Stimulated activated CD8-positive, alpha-beta memory T cell treated with anti-CD3 and anti-CD28 coated beads, Interleukin-15, amount 100 ng/mL, for 4 hours (primary cell): ENCODE data around the gene FYN.

Experiments used
- DNase-seq, 2 donors: peaks; one replicate each; pipeline ENCODE4 v3.0.0-alpha.2; 2020; ENCODE audit warnings: low read depth in 2 of 2

FYN gene

DNA sequence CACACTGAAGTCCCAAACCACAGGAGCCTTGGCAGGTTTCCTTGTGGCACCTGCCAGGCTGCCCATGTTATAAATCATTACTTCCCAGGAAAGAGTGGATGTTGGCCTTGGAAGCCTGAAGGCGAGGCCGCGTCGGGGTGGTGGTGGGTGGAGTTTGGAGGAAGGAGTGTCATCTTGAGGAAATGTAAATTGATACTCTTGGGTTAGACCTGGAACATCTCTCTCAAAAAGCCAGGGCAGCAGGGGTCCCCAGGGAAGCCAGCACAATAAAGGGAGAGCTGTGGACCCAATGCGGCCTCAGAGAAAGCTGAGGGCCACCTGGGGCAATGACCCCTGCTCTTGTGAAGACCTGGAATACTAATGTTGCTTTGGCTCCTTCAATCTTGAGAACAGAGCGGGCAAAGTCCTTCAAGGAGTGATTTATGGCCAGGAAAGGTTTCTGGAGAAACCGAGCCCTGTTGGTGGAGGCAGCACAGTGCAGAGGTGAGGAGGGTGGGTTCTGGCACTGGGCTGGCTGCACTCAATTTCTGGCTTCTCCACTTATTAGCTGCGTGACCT lies 241.3 kb downstream of the FYN start:
- no peak for DNase-seq

GRCh38 chr6:111631018-111631417 lies 242.2 kb downstream of the FYN start:
- no peak for DNase-seq

- no peak for DNase-seq
Measured at GRCh38 chr6:111628142-111628850, 245.0 kb downstream of the FYN start.

DNA sequence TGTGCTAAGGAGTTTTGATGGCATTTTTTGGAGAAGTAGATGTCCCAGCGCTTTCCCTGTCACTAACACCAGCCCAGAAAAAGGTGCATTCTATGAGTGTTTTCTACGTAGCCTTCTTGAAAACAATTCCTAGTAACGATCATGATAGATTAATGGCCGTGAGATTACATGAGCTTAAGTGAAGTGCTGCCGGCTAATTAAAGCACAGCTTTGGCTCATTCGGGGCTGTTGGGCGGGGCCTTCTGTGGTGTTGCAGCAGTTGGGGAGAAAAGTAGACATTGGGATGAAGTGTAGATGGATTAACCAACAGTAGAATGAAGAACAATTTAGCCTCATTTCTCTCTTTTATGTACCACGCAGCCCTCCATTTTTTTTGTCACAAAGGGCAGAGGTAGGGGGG lies 246.8 kb downstream of the FYN start:
- DNase-seq = no peak

GRCh38 chr6:111625461-111626391 lies 247.5 kb downstream of the FYN start:
- DNase-seq = no peak

DNA sequence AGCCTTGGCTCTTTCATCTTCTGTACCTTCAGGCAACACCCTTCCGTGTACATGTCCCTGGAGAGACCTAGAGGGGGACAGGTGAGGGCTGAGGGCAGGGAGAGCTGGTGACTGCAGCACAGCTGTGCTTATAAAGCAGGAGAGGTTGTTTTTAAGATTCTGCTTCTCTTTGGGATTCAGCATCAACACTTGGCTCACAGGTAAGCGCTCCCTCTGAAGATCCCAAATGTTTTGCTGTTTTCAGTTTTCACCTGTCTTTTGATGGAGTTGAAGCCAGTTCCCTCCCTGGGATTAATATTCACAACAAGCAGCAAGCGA lies 248.2 kb downstream of the FYN start:
- DNase-seq = no peak

GRCh38 chr6:111624401-111625098 lies 248.7 kb downstream of the FYN start:
- DNase-seq = no peak

DNA sequence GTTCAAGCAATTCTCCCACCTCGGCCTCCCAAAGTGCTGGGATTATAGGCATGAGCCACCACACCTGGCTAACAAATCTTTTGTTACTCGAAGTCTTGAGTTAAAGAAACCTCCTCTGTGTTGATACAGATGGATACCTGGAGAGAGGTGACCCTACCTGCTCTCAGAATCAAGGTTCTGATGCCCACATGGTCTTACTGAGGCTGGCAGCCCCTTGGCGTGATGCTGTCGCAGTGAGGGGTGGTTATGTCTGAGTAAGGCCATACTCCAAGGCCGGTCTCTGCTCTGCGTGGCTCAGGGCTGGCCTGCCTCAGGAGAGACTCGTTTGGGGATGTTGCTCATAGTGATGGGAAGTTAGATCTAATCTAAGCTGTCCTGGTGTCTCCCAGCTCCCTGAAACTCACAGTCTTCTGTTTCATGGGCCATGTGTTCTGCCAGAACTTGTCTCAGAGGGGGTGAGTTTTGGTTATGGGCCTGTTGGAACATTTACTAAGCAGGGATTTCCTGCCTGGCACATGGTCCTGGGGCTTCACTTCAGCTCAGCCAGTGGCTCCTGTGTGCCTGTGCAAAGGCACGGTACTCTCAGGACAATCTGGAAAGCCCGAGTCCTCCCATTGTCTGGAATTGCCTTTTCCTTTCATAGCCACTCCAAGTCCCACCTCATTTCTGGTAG lies 250.1 kb downstream of the FYN start:
- DNase-seq = no peak

DNA sequence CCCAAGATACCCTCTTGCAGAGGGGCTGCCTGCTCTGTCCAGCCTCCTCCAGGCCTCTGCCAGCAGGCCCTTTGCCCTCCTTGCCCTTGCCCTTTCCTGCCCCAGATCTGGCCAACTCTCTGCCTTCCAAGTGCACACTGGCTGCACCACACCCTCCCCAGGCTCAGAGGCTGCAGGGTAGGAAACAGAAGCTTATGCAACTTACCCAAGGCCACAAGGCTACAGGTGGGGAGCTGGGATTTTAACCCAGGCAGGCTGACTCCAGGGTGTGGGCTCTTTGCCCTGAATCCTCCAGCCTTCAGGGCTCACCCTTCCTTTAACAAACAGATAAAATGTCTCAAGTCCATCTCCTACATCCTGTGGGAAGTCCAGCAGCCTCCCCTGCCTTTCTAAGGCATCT lies 253.1 kb downstream of the FYN start:
- DNase-seq = no peak

GRCh38 chr6:111618407-111618806 lies 254.8 kb downstream of the FYN start:
- DNase-seq = no peak

DNA sequence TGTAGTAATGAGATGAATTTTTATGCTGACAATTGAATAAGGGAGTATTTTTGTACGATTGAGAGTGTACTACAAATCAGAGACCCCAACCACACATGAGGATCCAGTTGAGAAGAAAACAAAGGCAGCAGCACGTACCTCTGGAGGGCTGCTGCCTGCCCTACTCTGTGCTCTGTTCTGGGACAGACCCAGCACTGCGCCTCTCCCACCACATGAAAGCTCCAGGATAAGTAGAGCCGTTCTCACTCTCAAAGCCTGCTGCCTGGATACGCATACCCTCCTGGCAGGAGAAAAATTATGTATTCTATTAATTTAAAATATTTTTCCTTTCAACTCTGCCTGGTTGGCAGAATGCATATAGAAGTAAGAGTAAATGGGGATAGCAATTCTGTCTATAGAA lies 256.1 kb downstream of the FYN start:
- DNase-seq = no peak

GRCh38 chr6:111615916-111616612 lies 257.2 kb downstream of the FYN start:
- DNase-seq = no peak

- no peak for DNase-seq
Measured at GRCh38 chr6:111614833-111615582, 258.2 kb downstream of the FYN start.

GRCh38 chr6:111612379-111612778 lies 260.9 kb downstream of the FYN start:
- DNase-seq = no peak

DNA sequence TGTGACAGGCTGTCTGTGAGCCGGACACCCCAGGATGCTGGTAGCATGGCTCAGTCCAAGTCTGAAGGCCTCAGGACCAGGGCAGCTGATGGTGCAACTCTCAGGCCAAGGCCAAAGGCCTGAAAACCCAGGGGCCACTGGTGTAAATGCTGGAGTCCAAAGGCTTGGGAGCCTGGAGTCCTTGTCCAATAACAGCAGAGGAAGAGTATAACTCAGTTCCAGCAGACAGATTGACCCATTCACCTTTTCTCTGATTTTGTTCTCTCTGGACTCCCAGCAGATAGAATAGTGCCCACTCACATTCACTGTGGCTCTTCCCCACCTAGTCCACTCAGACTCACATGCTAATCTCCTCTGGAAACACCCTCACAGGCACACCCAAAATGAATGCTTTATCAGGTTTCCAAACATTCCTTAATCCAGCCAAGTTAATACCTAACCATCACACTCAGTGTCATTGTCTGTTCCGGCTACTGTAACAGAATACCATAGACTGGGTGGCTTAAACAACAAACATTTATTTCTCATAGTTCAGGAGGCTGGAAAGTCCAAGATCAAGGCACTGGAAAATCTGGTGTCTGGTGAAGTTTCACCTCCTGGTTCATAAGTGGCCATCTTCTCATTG lies 262.6 kb downstream of the FYN start:
- DNase-seq = no peak
